ENCODE results near the gene TLDC2.

DNA sequence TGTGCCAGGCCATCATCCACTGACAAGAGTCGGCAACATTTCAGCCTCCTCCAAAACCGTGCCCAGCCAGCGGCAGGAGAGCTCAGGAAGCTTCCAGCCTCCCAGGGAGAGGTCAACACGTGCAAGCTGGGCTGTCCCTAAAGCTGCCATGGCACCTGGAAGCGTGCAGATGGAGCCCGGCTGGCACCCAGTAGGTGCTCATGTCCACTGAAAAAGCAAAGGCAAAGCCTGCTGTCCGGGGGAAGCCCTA lies 14.4 kb upstream of the TLDC2 start:
- TF ChIP-seq, protein P1, sequence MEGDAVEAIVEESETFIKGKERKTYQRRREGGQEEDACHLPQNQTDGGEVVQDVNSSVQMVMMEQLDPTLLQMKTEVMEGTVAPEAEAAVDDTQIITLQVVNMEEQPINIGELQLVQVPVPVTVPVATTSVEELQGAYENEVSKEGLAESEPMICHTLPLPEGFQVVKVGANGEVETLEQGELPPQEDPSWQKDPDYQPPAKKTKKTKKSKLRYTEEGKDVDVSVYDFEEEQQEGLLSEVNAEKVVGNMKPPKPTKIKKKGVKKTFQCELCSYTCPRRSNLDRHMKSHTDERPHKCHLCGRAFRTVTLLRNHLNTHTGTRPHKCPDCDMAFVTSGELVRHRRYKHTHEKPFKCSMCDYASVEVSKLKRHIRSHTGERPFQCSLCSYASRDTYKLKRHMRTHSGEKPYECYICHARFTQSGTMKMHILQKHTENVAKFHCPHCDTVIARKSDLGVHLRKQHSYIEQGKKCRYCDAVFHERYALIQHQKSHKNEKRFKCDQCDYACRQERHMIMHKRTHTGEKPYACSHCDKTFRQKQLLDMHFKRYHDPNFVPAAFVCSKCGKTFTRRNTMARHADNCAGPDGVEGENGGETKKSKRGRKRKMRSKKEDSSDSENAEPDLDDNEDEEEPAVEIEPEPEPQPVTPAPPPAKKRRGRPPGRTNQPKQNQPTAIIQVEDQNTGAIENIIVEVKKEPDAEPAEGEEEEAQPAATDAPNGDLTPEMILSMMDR (IDR thresholded peaks at IDR 0.05), result no peak
- TF ChIP-seq POLR2A (IDR thresholded peaks at IDR 0.05), result no peak
